HepG2 (cell line): ENCODE results near the gene HPCAL1. TPM values are rescaled to one million over a fixed set of nuclear protein-coding genes. Genes with fewer than 3 reads are reported as not detected.
A peak's percentile ranks its signal among the peaks of the same experiment; 100 is the strongest.

Experiments
- AHDC1 ChIP-seq: sonication (generic); formaldehyde crosslinking; IDR thresholded peaks from 2 replicates; pipeline ENCODE4 v1.5.1; 2020; ENCODE audit warnings: mild to moderate bottlenecking, missing genetic modification reagents, borderline replicate concordance
- ATF6 ChIP-seq: sonication (generic); formaldehyde crosslinking; conservative IDR thresholded peaks from 2 replicates; pipeline ENCODE4 v1.4.0; 2020; ENCODE audit warnings: missing genetic modification reagents
- ESRRA ChIP-seq: sonication (generic); formaldehyde crosslinking; IDR thresholded peaks from 2 replicates; pipeline ENCODE4 v1.5.1; 2020; ENCODE audit warnings: mild to moderate bottlenecking, low read depth, missing genetic modification reagents
- IKZF4 ChIP-seq: sonication (generic); formaldehyde crosslinking; IDR thresholded peaks from 2 replicates; pipeline ENCODE4 v1.5.1; 2020; ENCODE audit warnings: borderline replicate concordance, mild to moderate bottlenecking, low read depth, missing genetic modification reagents; ENCODE audit errors: not compliant biosample characterization
- MXD3 ChIP-seq: IDR thresholded peaks from 2 replicates; pipeline ENCODE4 v1.6.1; 2016; ENCODE audit warnings: mild to moderate bottlenecking, missing biosample characterization, missing genetic modification reagents
- SETDB1 ChIP-seq: sonication (generic); formaldehyde crosslinking; IDR thresholded peaks from 2 replicates; pipeline ENCODE4 v1.5.1; 2020; ENCODE audit warnings: missing genetic modification reagents, mild to moderate bottlenecking, borderline replicate concordance
- ZBTB8A ChIP-seq: sonication (generic); formaldehyde crosslinking; IDR thresholded peaks from 2 replicates; pipeline ENCODE4 v1.4.0; 2020; ENCODE audit warnings: mild to moderate bottlenecking, low read depth, missing genetic modification reagents, borderline replicate concordance
- ZFAT ChIP-seq: sonication (generic); formaldehyde crosslinking; conservative IDR thresholded peaks from 2 replicates; pipeline ENCODE4 v1.8.1; 2023; ENCODE audit warnings: missing genetic modification reagents, inconsistent platforms
- ZFP82 ChIP-seq: sonication (generic); formaldehyde crosslinking; IDR thresholded peaks from 2 replicates; pipeline ENCODE4 v1.5.1; 2020; ENCODE audit warnings: mild to moderate bottlenecking, missing genetic modification reagents, borderline replicate concordance
- ZNF143 ChIP-seq: sonication (generic); formaldehyde crosslinking; IDR thresholded peaks from 2 replicates; pipeline ENCODE4 v1.4.0; 2020; ENCODE audit warnings: missing genetic modification reagents
- ZNF180 ChIP-seq: sonication (generic); formaldehyde crosslinking; IDR thresholded peaks from 2 replicates; pipeline ENCODE4 v1.4.0; 2020; ENCODE audit warnings: low read depth, missing genetic modification reagents, borderline replicate concordance
- ZNF224 ChIP-seq: sonication (generic); formaldehyde crosslinking; IDR thresholded peaks from 2 replicates; pipeline ENCODE4 v1.5.0; 2020; ENCODE audit warnings: mild to moderate bottlenecking, missing genetic modification reagents
- ZNF503 ChIP-seq: sonication (generic); formaldehyde crosslinking; IDR thresholded peaks from 2 replicates; pipeline ENCODE4 v1.4.0; 2020; ENCODE audit warnings: missing genetic modification reagents
- ZNF563 ChIP-seq: sonication (generic); formaldehyde crosslinking; IDR thresholded peaks from 2 replicates; pipeline ENCODE4 v1.8.0; 2022; ENCODE audit warnings: mild to moderate bottlenecking, moderate library complexity, missing genetic modification reagents
- ZNF569 ChIP-seq: sonication (generic); formaldehyde crosslinking; IDR thresholded peaks from 2 replicates; pipeline ENCODE4 v1.5.0; 2020; ENCODE audit warnings: mild to moderate bottlenecking, missing genetic modification reagents, moderate library complexity, borderline replicate concordance
- ZNF670 ChIP-seq: sonication (generic); formaldehyde crosslinking; IDR thresholded peaks from 2 replicates; pipeline ENCODE4 v1.8.0; 2022; ENCODE audit warnings: mild to moderate bottlenecking, missing genetic modification reagents, borderline replicate concordance
- polyA plus RNA-seq, 8 experiments: library from polyadenylated mRNA; depleted of rRNA in 3 of 8; stranded (reverse) in 7 of 8; unstranded in 1 of 8; fragments of >200 nt; fragmentation: Illumina TruSeq in 4 of 8; extraction: Trizol in 4 of 8; gene quantifications; 2 replicates each; pipeline versions ENCODE4 v1.2.1 to v1.2.3, GENCODE V29; 2011 to 2016; ENCODE audit warnings: low read depth in 4 of 8, missing spikeins in 1 of 8, mixed read lengths in 1 of 8; ENCODE audit not compliant: insufficient read depth in 1 of 8
- total RNA-seq, 5 experiments: library from RNA; depleted of rRNA; stranded (reverse); fragments of >200 nt; fragmentation: Illumina TruSeq; extraction: Trizol; gene quantifications; 2 replicates each; pipeline ENCODE4 v1.2.3, GENCODE V29; 2016; ENCODE audit warnings: low read depth in 1 of 5
- TF ChIP-seq, protein P1 (sequence below), 2 experiments: fragments of 450-650 bp in 1 of 2; sonication (generic) in 1 of 2; formaldehyde crosslinking; IDR thresholded peaks; 2 replicates each; pipeline versions ENCODE4 v1.5.0 to v1.8.0; 2020 to 2022; ENCODE audit warnings: mild to moderate bottlenecking in 1 of 2, missing genetic modification reagents in 1 of 2

Gene HPCAL1
- total and polyA plus RNA-seq, 2 of the 13 experiments (the other 11 are each of a cell fraction or from before 2014, with no cell fraction given): 29.5 to 29.9 TPM

DNA sequence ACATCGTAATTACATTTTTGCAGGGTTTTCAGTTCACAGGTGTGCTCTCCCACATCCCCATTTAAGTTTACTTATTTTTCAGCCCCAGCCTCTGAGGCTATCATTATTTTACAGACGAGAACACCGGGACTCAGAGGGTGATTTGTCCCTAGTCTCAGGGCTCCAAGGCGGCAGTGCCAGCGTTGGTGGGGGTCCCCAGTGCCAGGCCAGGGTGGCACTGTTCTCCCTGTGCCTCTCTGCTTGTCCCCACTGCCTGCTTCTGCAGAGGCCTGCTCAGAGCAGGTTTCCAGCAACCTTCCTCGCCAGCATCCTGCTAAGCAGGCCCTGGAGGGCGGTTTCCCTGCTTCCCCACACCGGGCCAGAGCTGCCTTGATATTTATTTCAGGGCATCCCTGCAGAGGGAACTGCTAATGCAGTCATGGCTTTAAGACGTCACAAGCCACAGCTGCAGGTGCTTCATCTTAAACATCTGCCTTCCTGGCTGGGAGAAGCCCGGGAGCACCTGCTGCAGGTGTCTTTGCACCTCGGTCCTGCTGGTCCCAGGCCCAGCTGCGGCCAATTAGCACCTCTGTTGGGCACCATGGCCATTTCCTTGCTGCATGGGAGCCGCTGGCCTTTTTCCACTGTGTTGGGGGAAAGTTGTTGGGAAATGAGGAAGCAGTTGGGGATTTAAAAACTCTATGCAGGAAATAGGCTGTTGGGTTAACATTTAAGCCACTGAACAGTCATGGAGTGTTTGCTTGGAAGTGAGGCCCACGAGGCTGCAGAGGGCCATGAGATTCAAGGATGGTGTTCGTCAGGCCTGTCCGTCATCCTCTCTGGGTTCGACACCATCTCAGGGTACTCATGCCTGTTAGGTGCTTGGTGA lies 22.8 kb downstream of the HPCAL1 start (continued):
- no peak for TF ChIP-seq AHDC1 (CRISPR knock-in tag)
- no peak for TF ChIP-seq MXD3
- TF ChIP-seq ZNF569 (CRISPR knock-in tag): no peak
- no peak for TF ChIP-seq ZBTB8A (CRISPR knock-in tag)
- TF ChIP-seq ATF6 (CRISPR knock-in tag): no peak
- TF ChIP-seq ZNF180 (CRISPR knock-in tag): no peak
- TF ChIP-seq ZFP82 (CRISPR knock-in tag): no peak
- TF ChIP-seq, protein P1, sequence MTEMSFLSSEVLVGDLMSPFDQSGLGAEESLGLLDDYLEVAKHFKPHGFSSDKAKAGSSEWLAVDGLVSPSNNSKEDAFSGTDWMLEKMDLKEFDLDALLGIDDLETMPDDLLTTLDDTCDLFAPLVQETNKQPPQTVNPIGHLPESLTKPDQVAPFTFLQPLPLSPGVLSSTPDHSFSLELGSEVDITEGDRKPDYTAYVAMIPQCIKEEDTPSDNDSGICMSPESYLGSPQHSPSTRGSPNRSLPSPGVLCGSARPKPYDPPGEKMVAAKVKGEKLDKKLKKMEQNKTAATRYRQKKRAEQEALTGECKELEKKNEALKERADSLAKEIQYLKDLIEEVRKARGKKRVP (CRISPR knock-in tag; IDR thresholded peaks at IDR 0.05): no peak
- TF ChIP-seq ZNF670 (CRISPR knock-in tag): no peak
- no peak for TF ChIP-seq ZNF563
- TF ChIP-seq ZFAT: no peak
- TF ChIP-seq SETDB1 (CRISPR knock-in tag): no peak
- TF ChIP-seq IKZF4 (CRISPR knock-in tag): peak; percentile 34
- no peak for TF ChIP-seq ESRRA (CRISPR knock-in tag)
- no peak for TF ChIP-seq ZNF503 (CRISPR knock-in tag)
- TF ChIP-seq ZNF143 (CRISPR knock-in tag): no peak; the same call in 1 of the 2 replicates
- no peak for TF ChIP-seq ZNF224 (CRISPR knock-in tag)
